MG63 (cell line): ENCODE results near the gene ZNF688. TPM values are rescaled to one million over a fixed set of nuclear protein-coding genes. Genes with fewer than 3 reads are reported as not detected.

Source experiments
- DNase-seq: peaks from one replicate; pipeline ENCODE4 v3.0.0-alpha.2; 2020
- H3K27me3 ChIP-seq: fragments of 250-450 bp; sonication (Bioruptor Pico); 2 replicates; pipeline ENCODE4 v1.5.1; 2020; ENCODE audit warnings: mild to moderate bottlenecking, moderate library complexity
- H3K36me3 ChIP-seq: fragments of 250-450 bp; sonication (Bioruptor Pico); 2 replicates; pipeline ENCODE4 v1.5.1; 2020; ENCODE audit warnings: mild to moderate bottlenecking, moderate library complexity
- H3K4me3 ChIP-seq: fragments of 250-450 bp; sonication (Bioruptor Pico); 2 replicates; pipeline ENCODE4 v1.5.1; 2020; ENCODE audit warnings: mild to moderate bottlenecking, moderate library complexity
- H3K9me3 ChIP-seq: fragments of 250-450 bp; sonication (Bioruptor Pico); 2 replicates; pipeline ENCODE4 v1.5.1; 2020; ENCODE audit warnings: mild to moderate bottlenecking, moderate library complexity
- total RNA-seq: library from RNA; depleted of rRNA; stranded (reverse); fragments of >200 nt; shearing (Covaris generic); gene quantifications from 2 replicates; pipeline ENCODE4 v1.2.3, GENCODE V29; 2014; ENCODE audit warnings: low replicate concordance

The ZNF688 gene
- total RNA-seq, 1 experiment from 2014 or later: 4.0 TPM

- Histone ChIP-seq H3K4me3 (no peak overlapping the region), H3K36me3 (no peaks in the 10 kb centered on the region)
- DNase-seq: no peak
These were observed 5.5 kb downstream of the ZNF688 start for GRCh38 chr16:30565984-30566383.

GRCh38 chr16:30565526-30565925 lies 6.0 kb downstream of the ZNF688 start:
- Histone ChIP-seq H3K27me3 (no peaks in the 10 kb centered on the region), H3K36me3 (no peaks in the 10 kb centered on the region), H3K4me3 (no peak overlapping the region), H3K9me3 (no peaks in the 10 kb centered on the region)
- DNase-seq: no peak

More at GRCh38 chr16:30565984-30566383, 5.5 kb downstream of the ZNF688 start:
- Histone ChIP-seq H3K9me3 (no peaks in the 10 kb centered on the region), H3K27me3 (no peaks in the 10 kb centered on the region)

- no peak for DNase-seq
- Histone ChIP-seq H3K9me3 (no peaks in the 10 kb centered on the region), H3K4me3 (no peak overlapping the region), H3K27me3 (no peaks in the 10 kb centered on the region), H3K36me3 (no peaks in the 10 kb centered on the region; the same call in 1 of the 2 replicates)
These were observed 9.5 kb downstream of the ZNF688 start for GRCh38 chr16:30562021-30562420.

GRCh38 chr16:30561089-30561816 lies 10.3 kb downstream of the ZNF688 start:
- peak overlapping the region; percentile 41 for H3K4me3 ChIP-seq
- DNase-seq: peak; percentile 45
- H3K27me3 ChIP-seq: no peaks in the 10 kb centered on the region
- H3K9me3 ChIP-seq: no peaks in the 10 kb centered on the region
- peaks cover 6% of the 10 kb centered on the region for H3K36me3 ChIP-seq

- Histone ChIP-seq H3K9me3 (no peaks in the 10 kb centered on the region), H3K36me3 (peaks cover 21% of the 10 kb centered on the region), H3K27me3 (no peaks in the 10 kb centered on the region), H3K4me3 (no peak overlapping the region)
- no peak for DNase-seq
These were observed 11.8 kb downstream of the ZNF688 start for GRCh38 chr16:30559690-30560089.

GRCh38 chr16:30558789-30559377 lies 12.6 kb downstream of the ZNF688 start:
- H3K36me3 ChIP-seq: peaks cover 29% of the 10 kb centered on the region
- H3K27me3 ChIP-seq: no peaks in the 10 kb centered on the region
- peak overlapping the region; percentile 93 for H3K4me3 ChIP-seq
- no peak for DNase-seq
- no peaks in the 10 kb centered on the region for H3K9me3 ChIP-seq

- Histone ChIP-seq H3K9me3 (no peaks in the 10 kb centered on the region), H3K36me3 (peaks cover 36% of the 10 kb centered on the region), H3K27me3 (no peaks in the 10 kb centered on the region), H3K4me3 (peak within 1 kb of the TSS; percentile 93)
- DNase-seq: peak; percentile 99
These were observed 13.3 kb downstream of the ZNF688 start, which contains the start of gene ZNF764 for GRCh38 chr16:30557957-30558788. Gene ZNF764 (minus strand): TSS chr16:30558374. CDS start chr16:30558182, 192 bp downstream.

GRCh38 chr16:30557707-30557956 lies 13.9 kb downstream of the ZNF688 start:
- no peaks in the 10 kb centered on the region for H3K27me3 ChIP-seq
- no peak for DNase-seq
- H3K4me3 ChIP-seq: peak overlapping the region; percentile 93
- H3K36me3 ChIP-seq: peaks cover 42% of the 10 kb centered on the region
- no peaks in the 10 kb centered on the region for H3K9me3 ChIP-seq

- Histone ChIP-seq H3K4me3 (no peak overlapping the region), H3K27me3 (no peaks in the 10 kb centered on the region)
- no peak for DNase-seq
These were observed 15.4 kb downstream of the ZNF688 start for GRCh38 chr16:30556125-30556473.

GRCh38 chr16:30555315-30556124 lies 16.0 kb downstream of the ZNF688 start:
- no peak for DNase-seq
- Histone ChIP-seq H3K9me3 (no peaks in the 10 kb centered on the region), H3K27me3 (no peaks in the 10 kb centered on the region), H3K4me3 (no peak overlapping the region), H3K36me3 (peaks cover 42% of the 10 kb centered on the region)

More at GRCh38 chr16:30556125-30556473, 15.4 kb downstream of the ZNF688 start:
- Histone ChIP-seq H3K36me3 (peaks cover 42% of the 10 kb centered on the region), H3K9me3 (no peaks in the 10 kb centered on the region)

GRCh38 chr16:30554557-30555314 lies 16.8 kb downstream of the ZNF688 start:
- H3K4me3 ChIP-seq: no peak overlapping the region
- DNase-seq: no peak

GRCh38 chr16:30553393-30553899 lies 18.1 kb downstream of the ZNF688 start:
- no peak for DNase-seq
- H3K36me3 ChIP-seq: peaks cover 42% of the 10 kb centered on the region
- no peak overlapping the region for H3K4me3 ChIP-seq
- no peaks in the 10 kb centered on the region for H3K9me3 ChIP-seq
- H3K27me3 ChIP-seq: no peaks in the 10 kb centered on the region

More at GRCh38 chr16:30554557-30555314, 16.8 kb downstream of the ZNF688 start:
- Histone ChIP-seq H3K36me3 (peaks cover 42% of the 10 kb centered on the region), H3K27me3 (no peaks in the 10 kb centered on the region), H3K9me3 (no peaks in the 10 kb centered on the region)

GRCh38 chr16:30552956-30553355 lies 18.6 kb downstream of the ZNF688 start:
- H3K36me3 ChIP-seq: peaks cover 42% of the 10 kb centered on the region
- no peaks in the 10 kb centered on the region for H3K9me3 ChIP-seq
- no peak overlapping the region for H3K4me3 ChIP-seq
- no peak for DNase-seq
- H3K27me3 ChIP-seq: no peaks in the 10 kb centered on the region

- Histone ChIP-seq H3K36me3 (peaks cover 42% of the 10 kb centered on the region), H3K4me3 (no peak overlapping the region), H3K27me3 (no peaks in the 10 kb centered on the region), H3K9me3 (no peaks in the 10 kb centered on the region)
- DNase-seq: no peak
These were observed 19.7 kb downstream of the ZNF688 start for GRCh38 chr16:30551781-30552180.

- H3K36me3 ChIP-seq: peaks cover 10% of the 10 kb centered on the region
- no peaks in the 10 kb centered on the region for H3K27me3 ChIP-seq
- DNase-seq: no peak
- no peaks in the 10 kb centered on the region for H3K9me3 ChIP-seq
- no peak overlapping the region for H3K4me3 ChIP-seq
These were observed 22.9 kb downstream of the ZNF688 start for GRCh38 chr16:30548416-30549253.
